ENCODE data around the gene SIVA1.
"Not testable (repeated sequence)": the region's sequence is repeated elsewhere in the genome, so short reads cannot be mapped to it uniquely, and the experiment has no call there.

SIVA1 gene

GRCh38 chr14:104734991-104735779, 17.8 kb upstream of the SIVA1 start:
- no peak for DNase-seq (ENCODE audit: low read depth in 3 of 3)

- DNase-seq (ENCODE audit: low read depth in 3 of 3), result no peak
These were observed 16.9 kb upstream of the SIVA1 start for GRCh38 chr14:104735830-104736642.

- DNase-seq (ENCODE audit: low read depth in 3 of 3), result no peak
These were observed 14.4 kb upstream of the SIVA1 start for GRCh38 chr14:104738375-104739019.

- no peak for DNase-seq (ENCODE audit: low read depth in 3 of 3)
These were observed 13.9 kb upstream of the SIVA1 start for GRCh38 chr14:104739026-104739425.

- DNase-seq (ENCODE audit: low read depth in 3 of 3), result no peak
These were observed 13.1 kb upstream of the SIVA1 start for GRCh38 chr14:104739546-104740516.

GRCh38 chr14:104741108-104741802, 11.7 kb upstream of the SIVA1 start:
- DNase-seq (ENCODE audit: low read depth in 3 of 3), result no peak

- DNase-seq (ENCODE audit: low read depth in 3 of 3), result no peak
These were observed 11.1 kb upstream of the SIVA1 start for GRCh38 chr14:104741803-104742251.

- DNase-seq (ENCODE audit: low read depth in 3 of 3), result no peak
These were observed 10.1 kb upstream of the SIVA1 start for GRCh38 chr14:104742586-104743455.

GRCh38 chr14:104743461-104744380, 9.2 kb upstream of the SIVA1 start:
- no peak for DNase-seq (ENCODE audit: low read depth in 3 of 3)

GRCh38 chr14:104744484-104744883, 8.5 kb upstream of the SIVA1 start:
- no peak for DNase-seq (ENCODE audit: low read depth in 3 of 3)

GRCh38 chr14:104745431-104745830, 7.5 kb upstream of the SIVA1 start:
- DNase-seq (ENCODE audit: low read depth in 3 of 3), result no peak

- no peak for DNase-seq (ENCODE audit: low read depth in 3 of 3)
These were observed 6.8 kb upstream of the SIVA1 start for GRCh38 chr14:104746071-104746545.

GRCh38 chr14:104746934-104747481, 5.9 kb upstream of the SIVA1 start:
- no peak for DNase-seq (ENCODE audit: low read depth in 3 of 3)

GRCh38 chr14:104747876-104748275, 5.1 kb upstream of the SIVA1 start:
- DNase-seq (ENCODE audit: low read depth in 3 of 3), result no peak

- DNase-seq (ENCODE audit: low read depth in 3 of 3), result no peak
These were observed 3.8 kb upstream of the SIVA1 start for GRCh38 chr14:104749111-104749649.

- DNase-seq (ENCODE audit: low read depth in 3 of 3), result no peak
These were observed 2.7 kb upstream of the SIVA1 start for GRCh38 chr14:104750056-104750752.

GRCh38 chr14:104750753-104751057, 2.2 kb upstream of the SIVA1 start:
- DNase-seq (ENCODE audit: low read depth in 3 of 3), result not testable (repeated sequence)
